Esophagus muscularis mucosa (tissue), 3 donors: ENCODE data around the gene YIPF6.

Experiments
- POLR2AphosphoS5 ChIP-seq, 2 donors: sonication (generic); formaldehyde crosslinking; IDR thresholded peaks; one replicate each; pipeline ENCODE4 v1.6.1; 2017; ENCODE audit warnings: antibody characterized with exemption in 2 of 2
- TF ChIP-seq, protein P1 (sequence below), 3 experiments: fragments of 200-600 bp in 2 of 3; fragments of 450-650 bp in 1 of 3; sonication (generic) in 2 of 3; IDR thresholded peaks; one replicate each; pipeline ENCODE4 v1.5.1; 2017 to 2019; ENCODE audit warnings: antibody characterized with exemption in 3 of 3, mild to moderate bottlenecking in 2 of 3, moderate library complexity in 1 of 3

- TF ChIP-seq, protein P1, sequence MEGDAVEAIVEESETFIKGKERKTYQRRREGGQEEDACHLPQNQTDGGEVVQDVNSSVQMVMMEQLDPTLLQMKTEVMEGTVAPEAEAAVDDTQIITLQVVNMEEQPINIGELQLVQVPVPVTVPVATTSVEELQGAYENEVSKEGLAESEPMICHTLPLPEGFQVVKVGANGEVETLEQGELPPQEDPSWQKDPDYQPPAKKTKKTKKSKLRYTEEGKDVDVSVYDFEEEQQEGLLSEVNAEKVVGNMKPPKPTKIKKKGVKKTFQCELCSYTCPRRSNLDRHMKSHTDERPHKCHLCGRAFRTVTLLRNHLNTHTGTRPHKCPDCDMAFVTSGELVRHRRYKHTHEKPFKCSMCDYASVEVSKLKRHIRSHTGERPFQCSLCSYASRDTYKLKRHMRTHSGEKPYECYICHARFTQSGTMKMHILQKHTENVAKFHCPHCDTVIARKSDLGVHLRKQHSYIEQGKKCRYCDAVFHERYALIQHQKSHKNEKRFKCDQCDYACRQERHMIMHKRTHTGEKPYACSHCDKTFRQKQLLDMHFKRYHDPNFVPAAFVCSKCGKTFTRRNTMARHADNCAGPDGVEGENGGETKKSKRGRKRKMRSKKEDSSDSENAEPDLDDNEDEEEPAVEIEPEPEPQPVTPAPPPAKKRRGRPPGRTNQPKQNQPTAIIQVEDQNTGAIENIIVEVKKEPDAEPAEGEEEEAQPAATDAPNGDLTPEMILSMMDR (IDR thresholded peaks at IDR 0.05) = no peak
- no peak for TF ChIP-seq POLR2AphosphoS5 (IDR thresholded peaks at IDR 0.05)
These were observed 5.2 kb downstream of the YIPF6 start for GRCh38 chrX:68503836-68504636.
